WI38 (cell line): ENCODE data around the gene LY9.

ENCODE experiments used
- H3K4me3 ChIP-seq: 2 replicates; pipeline ENCODE4 v1.5.1; 2011; ENCODE audit warnings: low read depth, mild to moderate bottlenecking, control low read depth, low read length
- TF ChIP-seq, protein P1 (sequence below): IDR thresholded peaks from 2 replicates; pipeline ENCODE4 v1.5.1; 2012; ENCODE audit warnings: low read depth, mild to moderate bottlenecking, control low read depth, low read length

Gene LY9

DNA sequence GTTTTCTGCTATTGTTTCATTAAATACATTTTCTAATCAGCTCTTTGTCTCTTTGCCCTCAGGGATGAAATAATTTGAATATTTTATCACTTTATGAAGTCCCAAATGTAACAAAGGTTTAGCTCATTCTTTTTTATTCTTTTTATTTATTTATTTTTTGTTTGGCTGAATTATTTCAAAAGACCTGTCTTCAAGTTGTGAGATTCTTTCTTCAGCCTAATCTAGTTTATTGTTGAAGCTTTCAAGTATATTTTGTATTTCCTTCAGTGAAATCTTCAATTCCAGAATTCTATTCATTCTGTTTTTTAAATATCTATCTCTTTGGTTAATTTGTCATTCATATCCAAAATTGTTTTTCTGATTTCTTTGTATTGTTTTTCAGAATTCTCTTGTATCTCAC is 10.8 kb downstream of the LY9 start:
- no peak overlapping the region for H3K4me3 ChIP-seq
- TF ChIP-seq, protein P1, sequence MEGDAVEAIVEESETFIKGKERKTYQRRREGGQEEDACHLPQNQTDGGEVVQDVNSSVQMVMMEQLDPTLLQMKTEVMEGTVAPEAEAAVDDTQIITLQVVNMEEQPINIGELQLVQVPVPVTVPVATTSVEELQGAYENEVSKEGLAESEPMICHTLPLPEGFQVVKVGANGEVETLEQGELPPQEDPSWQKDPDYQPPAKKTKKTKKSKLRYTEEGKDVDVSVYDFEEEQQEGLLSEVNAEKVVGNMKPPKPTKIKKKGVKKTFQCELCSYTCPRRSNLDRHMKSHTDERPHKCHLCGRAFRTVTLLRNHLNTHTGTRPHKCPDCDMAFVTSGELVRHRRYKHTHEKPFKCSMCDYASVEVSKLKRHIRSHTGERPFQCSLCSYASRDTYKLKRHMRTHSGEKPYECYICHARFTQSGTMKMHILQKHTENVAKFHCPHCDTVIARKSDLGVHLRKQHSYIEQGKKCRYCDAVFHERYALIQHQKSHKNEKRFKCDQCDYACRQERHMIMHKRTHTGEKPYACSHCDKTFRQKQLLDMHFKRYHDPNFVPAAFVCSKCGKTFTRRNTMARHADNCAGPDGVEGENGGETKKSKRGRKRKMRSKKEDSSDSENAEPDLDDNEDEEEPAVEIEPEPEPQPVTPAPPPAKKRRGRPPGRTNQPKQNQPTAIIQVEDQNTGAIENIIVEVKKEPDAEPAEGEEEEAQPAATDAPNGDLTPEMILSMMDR, result no peak

DNA sequence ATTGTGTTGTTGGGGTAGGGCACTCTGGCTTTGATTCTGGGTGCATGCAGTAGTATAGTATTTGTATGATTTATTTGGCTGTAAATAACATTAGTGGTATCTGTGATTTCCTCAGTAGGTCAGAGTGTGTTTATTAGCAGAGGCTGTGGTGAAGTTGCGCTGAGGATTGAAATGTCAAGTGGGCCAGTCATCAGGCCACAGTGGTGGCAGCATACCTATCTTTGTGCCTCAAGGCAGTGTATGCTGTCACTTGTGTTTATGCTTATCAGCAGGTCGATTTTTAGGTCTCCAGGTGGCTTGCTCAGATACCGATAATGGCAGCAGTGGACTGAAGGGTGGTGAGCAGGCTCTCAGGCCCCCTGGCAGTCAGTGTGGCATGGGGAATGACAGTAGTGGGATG is 11.3 kb downstream of the LY9 start:
- TF ChIP-seq, protein P1, result no peak
- no peak overlapping the region for H3K4me3 ChIP-seq

DNA sequence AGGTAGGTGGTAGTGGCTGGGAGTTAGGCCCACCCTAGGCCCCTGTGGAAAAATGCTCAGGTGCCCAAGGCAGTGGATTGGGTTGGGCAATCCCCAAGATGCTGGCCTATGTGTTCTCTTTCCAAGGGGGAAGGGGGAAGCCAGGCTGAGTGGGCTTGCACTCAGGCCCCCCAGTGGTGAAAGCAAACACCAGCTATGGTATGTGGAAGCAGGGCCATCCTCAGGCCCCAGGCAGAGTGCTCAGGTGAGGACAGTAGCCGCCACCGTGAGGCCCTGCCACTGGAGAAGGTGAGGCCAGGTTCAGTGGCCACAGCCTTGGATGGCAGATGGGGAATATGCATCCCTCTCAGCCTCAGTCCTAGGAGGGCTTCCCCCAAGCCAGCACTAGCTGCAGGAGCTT is 11.8 kb downstream of the LY9 start:
- no peak overlapping the region for H3K4me3 ChIP-seq
- TF ChIP-seq, protein P1, result no peak

DNA sequence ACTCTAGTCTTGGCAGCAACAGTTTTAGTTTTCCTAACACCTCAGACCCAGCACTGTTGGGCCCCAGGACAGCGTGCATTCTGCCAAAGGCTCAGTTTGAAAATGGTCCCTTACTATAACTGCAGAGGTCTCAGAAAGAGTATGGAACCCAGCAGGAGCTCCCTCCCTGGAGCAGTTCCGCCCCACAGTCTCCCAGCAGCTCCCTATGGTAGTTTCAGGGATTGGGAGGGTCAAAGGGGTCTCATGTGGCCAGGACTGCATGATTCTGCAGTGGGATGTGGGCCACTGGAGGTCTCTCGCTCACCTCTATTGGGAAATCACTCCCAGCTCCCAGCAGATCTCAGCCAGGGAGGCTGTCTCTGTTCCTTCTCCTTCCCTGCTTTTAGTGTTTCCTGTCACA is 12.3 kb downstream of the LY9 start:
- TF ChIP-seq, protein P1, result no peak
- no peak overlapping the region for H3K4me3 ChIP-seq

DNA sequence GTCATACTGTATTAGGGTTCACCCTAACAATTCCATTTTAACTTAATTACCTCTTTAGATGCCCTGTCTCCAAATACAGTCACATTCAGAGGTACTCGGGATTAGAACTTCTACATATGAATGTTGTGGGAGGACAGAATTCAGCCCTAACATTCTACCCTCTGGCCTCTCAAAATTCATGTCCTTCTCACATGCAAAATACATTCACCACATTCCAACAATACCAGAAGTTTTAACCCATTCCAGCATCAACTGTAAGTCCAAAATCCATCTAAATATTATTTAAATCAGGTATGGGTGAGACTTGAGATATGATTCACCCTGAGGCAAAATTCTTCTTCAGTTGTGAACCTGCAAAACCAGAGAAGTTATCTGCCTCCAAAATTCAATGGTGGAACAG is 14.5 kb downstream of the LY9 start:
- no peak overlapping the region for H3K4me3 ChIP-seq
- TF ChIP-seq, protein P1, result no peak

DNA sequence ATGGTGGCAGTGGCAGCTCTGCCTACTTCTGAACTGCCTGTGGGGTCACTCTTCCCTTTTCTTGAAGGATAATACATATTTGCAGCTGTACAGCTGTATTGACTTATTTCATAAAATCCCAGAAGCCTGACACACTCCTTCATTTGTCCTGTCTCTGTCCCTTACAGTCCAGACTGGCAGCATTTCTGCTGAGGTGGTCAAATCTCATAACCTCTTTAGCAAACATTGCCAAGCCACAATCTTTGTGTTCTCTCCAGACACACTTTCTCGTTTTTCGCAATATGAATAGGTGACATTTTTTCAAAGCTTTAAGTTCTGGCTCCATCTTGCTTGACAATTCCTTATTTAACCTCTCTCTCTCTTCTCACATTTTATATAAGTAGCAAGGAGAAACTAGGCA is 15.2 kb downstream of the LY9 start:
- no peak overlapping the region for H3K4me3 ChIP-seq
- TF ChIP-seq, protein P1, result no peak

DNA sequence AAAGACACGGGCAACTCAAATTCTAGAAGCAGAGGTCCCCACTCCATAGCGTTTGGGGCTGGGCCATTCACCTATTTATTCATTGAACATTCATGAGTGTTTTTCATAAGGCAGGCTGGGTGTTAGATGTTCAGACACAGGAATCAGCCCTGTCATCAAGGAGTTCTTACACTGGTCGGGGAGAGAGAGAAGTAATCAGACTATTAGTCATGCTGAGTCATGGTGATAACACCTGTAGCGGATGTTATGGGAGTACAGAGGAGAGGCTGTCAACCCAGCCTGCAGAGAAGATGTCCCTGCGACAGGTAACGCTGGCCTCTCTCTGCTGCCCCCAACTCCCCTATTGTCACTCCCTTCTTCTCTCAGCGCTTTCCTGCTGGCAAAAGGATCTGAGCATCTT is 17.2 kb downstream of the LY9 start:
- no peak overlapping the region for H3K4me3 ChIP-seq
- TF ChIP-seq, protein P1, result no peak
